NCI-H1436 (cell line): Measurements from ENCODE around the gene TRABD2A.
"Not testable (repeated sequence)": the region's sequence is repeated elsewhere in the genome, so short reads cannot be mapped to it uniquely, and the experiment has no call there.

Source experiments
- DNase-seq: peaks from one replicate; lab custom pipeline; 2025; lab: John Stamatoyannopoulos, UW

Gene TRABD2A, protein sequence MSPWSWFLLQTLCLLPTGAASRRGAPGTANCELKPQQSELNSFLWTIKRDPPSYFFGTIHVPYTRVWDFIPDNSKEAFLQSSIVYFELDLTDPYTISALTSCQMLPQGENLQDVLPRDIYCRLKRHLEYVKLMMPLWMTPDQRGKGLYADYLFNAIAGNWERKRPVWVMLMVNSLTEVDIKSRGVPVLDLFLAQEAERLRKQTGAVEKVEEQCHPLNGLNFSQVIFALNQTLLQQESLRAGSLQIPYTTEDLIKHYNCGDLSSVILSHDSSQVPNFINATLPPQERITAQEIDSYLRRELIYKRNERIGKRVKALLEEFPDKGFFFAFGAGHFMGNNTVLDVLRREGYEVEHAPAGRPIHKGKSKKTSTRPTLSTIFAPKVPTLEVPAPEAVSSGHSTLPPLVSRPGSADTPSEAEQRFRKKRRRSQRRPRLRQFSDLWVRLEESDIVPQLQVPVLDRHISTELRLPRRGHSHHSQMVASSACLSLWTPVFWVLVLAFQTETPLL

DNA sequence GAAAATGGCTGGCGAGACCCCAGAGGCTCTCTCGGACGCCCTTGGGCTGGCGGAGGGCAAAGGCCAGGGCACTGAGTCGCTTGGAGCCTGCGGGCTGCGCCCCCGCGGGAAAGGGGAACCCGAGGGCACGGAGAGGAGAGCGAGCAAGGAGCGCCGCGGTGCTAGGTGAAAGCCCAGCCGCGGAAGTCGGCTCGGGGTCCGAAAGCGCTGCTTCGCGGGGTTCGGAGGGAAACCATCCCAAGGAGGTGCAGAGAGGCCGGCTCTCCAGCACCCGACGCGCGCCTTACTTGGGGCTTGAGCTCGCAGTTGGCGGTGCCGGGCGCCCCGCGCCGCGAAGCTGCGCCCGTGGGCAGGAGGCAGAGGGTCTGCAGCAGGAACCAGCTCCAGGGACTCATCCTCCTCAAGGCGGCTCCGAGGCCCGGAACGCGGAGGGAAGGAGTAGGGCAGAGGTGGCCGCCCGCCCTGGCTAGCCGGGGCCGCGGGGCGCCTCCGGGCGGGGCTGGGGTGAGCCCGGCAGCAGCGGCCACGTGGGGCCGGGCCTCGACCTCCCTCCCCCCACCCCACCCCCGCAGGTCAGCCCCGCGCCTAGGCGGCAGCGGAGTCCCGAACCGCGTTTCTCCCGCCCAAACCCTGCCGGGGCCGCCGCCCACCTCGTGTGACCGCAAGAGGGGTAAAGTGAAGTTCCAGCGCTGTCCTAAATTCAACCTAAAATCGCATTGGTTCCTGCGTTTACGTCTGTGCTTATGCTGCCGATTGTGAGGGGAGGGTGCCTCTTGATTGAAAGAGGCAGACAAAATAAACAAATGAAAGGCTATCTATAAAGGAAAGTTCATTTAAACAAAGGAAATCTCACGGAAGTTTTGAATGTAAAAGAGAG is at the start of gene TRABD2A:
Gene TRABD2A (minus strand): TSS at position 440 of the 877 bp plus-strand sequence. CDS start 45 bp downstream, at position 395.
- DNase-seq, result no peak

DNA sequence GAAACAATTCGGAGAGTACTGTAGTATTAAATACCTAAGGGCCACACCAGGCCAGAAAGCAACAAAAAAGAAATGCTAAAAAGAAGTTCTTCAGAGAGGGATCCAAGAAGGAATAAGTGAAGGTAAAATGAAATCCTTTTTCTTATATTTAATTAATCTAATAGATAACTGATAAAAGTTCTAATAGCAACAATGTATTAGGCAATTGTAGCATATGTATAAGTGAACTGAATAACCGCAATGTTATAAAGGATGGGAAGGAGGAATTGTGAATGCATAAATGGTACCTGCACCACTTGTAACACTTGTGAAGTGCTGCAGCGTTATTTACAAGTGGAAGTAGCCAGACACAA is 46.4 kb upstream of the TRABD2A start:
- DNase-seq, result no peak

DNA sequence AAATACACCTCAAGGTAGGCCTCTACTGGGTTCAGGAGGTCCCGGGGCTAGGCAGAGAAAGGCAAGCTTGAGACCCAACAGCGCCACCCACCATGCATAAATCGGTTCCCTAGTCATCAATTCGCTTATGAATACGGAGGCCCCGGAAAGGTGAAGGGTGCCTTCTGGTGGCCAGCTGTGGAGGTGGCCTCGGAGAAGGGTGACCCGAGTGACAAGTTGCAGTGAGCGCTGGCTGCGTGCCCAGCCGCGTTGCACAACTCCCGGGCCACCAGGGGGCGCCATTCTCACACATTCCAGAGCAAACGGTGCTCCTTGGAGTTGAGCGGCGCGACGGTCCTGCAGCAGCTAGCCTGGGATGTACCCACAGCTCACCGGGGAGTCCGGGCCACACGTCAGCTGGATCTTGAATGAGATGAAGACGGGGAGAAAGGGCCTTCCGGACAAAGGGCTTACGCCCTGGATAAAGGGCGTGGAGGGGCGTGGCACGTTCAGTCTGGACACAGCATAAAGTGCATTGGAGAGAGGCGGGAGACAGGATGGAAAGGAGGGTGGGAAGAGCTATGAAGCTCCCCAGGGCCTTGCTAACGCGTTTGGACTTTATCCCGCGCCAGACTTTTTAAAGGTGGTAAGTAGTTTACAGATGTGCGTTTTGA is 45.0 kb upstream of the TRABD2A start:
- peak; percentile 88 for DNase-seq

DNA sequence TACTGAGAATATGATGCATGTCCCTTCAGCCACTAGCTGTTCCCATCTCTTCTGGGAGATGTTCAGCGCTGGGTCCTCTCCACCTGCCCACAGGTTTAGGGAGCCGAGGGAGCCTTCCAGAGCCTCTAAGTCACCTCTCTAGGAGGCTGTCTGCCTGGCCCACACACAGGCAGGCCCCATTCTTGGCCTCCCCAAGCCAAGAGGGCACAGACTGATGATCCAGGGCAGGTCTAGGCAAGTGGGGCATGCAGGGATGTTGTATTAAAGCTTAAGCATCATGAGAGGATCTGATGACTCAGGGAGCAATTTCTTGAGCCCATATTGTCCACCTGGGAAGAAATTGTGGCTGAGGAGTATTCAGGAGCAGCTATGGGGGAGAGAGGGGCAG is 44.4 kb upstream of the TRABD2A start:
- no peak for DNase-seq

DNA sequence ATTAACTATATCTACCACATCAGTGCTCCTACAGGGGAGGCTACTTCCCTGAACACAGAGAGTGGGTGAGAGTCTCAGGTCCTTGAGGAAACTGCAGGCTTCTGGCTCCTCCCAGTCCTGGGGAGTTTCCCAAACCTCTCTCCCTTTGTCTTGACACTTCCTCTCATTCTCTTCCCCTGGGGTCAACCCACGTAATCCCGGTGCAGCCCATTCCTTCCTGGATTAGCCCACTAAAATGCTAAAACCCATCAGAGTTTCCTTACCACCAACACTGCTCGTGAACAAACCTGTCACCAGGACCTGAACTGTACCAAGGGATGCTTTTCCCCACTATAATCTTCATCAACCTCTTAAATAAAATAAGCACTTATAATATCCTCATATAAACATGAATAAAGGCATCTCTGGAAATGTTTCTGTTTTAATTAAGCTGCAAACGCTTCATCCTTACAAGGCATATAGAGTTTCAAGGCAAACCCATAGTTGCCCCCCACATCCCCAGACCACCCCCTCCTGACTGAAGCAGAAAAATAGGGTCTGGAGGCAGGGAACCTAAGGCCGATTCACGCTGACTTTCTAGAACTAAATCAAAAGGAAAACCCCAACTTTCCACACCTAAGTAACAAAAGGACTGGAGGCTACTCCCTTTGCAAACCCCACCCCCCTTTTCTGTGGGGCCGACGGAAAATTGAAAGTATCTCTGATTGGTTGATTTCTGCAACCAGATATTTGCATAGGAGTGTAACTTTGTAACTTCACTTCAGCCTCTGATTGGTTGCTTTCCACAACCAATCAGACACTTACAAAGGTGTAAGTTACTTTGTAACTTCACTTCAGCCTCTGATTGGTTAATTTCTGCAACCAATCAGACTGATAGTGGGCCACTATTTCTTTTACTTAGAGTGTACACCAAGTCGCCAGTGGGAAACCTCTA is 43.6 kb upstream of the TRABD2A start:
- DNase-seq, result no peak

DNA sequence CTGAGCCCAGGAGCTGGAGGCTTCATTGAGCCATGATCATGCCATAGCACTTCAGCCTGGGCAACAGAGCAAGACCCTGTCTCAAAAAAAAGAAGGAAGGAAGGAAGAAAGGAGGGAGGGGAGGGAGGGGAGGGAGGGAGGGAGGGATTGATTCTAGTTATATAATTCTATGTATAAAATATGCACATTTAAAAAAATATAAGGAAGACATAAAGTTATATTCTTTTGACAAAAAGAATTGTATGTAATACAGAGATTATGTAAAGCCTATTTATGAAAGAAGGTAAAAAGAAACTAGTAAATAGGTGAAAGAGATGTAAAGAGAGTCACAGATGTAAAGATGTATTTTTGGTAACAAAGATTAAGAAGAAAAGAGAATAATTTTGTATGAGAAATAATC is 42.1 kb upstream of the TRABD2A start:
- DNase-seq, result no peak

DNA sequence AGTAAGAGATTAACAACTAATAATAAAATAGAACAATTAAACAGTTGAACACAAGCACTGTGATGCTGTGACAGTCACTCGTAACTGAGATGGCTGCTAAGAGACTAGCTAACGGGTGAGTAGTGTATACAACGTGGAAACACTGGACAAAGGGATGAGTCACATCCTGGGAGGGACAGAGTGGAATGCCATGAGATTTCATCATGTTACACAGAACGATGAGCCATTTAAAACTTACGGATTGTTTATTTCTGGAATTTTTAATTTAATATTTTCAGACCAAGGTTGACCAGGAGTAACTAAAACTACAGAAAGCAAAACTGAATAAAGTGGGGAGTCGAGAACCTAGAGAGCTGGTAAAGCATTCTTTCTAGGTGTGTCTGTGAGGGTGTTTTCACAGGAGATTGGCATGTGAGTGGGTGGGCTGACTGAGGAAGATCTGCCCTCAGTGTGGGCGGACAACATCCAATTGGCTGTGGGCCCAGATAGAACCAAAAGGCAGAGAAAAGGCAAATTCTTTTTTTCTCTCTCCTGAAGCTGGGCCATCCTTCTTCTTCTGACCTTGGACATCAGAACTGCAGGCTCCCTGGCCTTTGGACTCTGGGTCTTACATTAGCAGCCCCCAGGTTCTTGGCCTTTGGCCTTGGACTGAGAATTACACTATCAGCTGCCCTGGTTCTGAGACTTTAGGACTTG is 39.1 kb upstream of the TRABD2A start:
- DNase-seq, result no peak

DNA sequence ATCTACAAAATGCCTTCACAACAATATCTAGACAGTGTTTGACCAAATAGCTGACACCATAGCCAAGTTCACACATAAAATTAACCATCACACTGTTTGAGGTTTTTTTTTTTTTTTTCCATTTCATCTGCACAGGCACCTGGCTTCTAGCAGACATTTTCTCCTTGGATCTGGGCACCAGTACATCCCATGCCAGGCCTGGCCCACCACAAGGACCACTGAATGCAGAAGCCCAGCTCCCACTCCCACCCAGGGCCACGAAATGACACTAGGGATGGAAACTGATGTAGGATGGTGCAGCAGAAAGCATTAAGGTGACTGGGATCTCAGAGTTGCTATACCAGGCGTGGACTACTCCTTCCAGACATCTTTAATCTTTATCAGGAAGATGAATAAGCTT is 37.5 kb upstream of the TRABD2A start:
- no peak for DNase-seq

DNA sequence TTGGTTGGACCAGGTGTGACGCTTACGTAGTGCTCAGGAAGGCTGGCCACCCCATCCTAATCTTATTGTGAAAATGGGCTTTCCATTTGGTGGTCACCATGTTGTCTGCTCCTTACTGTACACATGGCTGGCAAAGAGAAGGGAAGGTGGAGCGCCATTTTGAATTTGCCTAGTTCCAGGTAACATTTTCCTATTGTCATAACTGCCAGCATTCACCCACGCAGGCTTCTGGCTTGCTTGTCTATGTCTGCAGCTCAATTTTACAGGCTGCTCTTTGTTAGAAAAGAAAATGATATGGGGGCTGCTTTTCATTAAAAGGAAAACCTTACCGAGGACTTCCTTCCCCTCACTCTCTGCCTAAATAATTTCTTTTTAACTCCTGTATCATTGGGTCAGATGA is 36.9 kb upstream of the TRABD2A start:
- not testable (repeated sequence) for DNase-seq

DNA sequence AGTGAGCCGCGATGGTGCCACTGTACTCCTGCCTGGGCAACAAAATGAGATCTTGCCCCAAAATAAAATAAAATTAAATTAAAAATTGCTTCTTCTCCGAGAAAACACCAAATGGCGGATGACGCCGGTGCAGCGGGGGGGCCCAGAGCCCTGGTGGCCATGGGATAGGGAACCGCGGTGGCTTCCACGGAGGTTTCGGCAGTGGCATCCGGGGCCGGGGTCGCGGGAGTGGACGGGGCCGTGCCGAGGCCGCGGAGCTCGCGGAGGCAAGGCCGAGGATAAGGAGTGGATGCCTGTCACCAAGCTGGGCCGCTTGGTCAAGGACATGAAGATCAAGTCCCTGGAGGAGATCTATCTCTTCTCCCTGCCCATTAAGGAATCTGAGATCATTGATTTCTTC is 34.8 kb upstream of the TRABD2A start:
- not testable (repeated sequence) for DNase-seq

DNA sequence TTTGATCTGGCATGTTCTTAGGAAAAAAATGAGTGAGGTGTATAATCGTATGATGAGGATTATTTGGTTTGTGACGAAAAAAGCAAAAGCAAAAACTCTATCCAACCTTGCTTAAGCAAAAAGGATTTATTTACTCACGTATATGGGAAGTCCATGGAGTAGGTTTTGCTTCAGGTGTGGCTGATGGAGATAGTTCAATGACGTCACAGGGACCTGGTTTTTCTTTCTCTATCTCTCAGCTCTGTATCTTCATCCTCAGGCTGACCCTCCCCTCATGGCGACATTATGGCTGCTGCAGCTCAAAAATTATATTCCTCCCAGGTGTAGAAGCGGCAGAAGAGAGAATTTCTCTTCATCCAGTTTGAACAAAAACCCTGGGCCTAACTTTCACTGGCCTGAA is 33.5 kb upstream of the TRABD2A start:
- no peak for DNase-seq

DNA sequence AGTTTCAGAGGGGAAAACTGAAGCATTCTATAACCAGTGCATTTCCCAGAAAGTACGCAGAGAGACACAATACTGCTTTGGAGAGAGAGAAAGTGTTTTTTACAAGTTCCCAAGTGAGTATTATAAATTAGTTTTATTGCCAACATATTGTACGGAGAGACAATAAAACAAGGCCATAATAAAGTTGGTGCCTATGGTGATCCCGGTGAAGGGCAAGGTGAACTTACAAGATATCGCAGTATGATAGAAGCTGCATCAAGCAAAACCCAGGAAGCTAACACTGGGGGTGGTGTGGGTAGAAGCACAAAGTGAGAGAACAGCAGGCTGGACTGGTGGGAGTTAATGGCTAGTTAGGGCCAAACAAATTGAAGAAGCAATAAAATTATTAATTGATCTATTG is 32.1 kb upstream of the TRABD2A start:
- DNase-seq, result no peak

DNA sequence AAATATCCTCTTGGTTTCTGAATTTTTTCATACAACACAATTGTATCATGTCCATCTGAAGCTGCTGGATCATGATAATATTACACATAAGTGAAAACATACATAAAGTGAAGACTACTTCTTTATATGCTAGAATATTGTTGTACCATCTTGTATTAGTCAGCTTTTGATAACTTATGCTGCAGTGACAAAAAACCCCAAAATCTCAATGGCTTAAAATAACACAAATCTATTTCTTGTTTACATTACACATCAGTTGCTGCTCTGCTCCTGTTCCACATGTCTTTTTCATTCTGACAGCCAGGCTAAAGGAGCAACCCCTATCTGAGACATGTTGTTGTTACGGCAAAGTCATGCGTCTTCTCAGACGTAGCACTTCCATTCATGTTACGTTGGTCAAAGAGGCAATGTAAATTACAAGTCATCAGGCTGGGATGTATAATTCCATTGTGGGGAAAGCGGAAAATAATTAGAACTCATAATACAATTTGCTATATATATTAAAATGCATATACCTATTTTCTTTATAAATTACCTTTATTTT is 30.3 kb upstream of the TRABD2A start:
- DNase-seq, result no peak

DNA sequence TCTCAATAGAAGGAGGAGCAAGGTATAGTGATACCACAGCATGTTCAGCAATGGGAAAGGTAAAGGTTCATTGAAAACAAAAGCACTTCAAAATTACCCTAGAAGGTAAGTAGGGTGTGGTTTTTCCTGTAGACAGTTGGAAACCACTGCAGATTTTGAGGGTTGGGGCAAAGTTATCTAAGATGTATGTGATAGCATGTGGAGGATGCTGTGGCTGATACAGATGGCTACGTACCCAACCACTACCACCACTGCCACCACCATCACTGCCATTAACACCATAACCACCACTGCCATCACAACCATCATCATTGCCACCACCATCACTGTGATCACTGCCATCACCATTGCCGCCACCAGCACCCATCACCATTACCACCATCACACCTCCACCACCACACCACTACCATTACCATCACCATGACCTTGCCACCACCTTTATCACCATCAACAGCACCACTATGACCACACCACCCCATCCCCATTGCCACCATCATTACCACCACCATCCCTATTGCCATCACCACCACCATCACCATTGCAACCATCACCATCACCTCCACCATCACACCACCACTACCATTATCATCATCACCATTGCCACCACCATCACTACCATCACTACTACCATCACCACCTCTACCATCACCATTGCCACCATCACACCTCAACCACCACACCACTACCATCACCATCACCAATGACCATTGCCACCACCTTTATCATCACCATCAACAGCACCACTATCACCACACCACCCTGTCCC is 28.2 kb upstream of the TRABD2A start:
- DNase-seq, result no peak

DNA sequence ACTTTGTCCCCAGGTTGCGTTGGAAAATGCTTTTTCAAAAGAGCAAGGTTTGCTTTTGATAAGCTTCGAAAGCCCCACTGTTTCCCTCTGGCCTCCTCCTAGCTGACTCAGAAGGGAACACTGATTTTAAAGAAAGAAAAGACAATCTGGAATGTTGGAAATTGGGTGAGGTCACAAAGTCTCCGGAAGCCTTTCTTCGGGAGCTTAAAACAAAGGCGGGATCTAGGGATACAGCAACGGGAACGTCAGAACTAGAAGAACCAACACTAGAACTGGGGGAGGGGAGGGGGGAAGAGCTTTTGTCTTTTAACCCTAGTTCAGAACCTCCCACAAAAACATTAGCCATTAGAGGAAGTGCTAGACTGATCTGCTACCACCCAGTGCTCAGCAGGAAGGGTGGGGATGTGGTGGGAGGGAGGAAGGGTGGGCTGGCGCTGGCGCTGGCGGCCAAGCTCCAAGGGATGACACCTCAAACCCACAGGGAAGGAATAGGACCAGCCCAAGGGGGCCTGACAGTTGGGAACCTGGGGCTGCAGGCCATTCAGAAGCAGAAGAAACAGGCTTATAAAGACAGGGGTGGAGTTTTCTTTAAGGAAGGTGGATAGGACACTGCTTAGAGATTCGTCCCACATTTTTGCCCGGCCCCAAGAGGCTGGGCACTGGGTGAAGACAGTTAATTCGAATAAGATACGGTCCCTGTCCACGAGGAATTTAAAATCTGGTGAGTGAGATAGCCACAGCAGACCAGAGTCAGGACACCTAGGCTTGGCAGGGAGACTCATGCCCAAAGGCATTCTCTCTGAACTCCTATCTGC is 26.2 kb upstream of the TRABD2A start:
- DNase-seq, result no peak

DNA sequence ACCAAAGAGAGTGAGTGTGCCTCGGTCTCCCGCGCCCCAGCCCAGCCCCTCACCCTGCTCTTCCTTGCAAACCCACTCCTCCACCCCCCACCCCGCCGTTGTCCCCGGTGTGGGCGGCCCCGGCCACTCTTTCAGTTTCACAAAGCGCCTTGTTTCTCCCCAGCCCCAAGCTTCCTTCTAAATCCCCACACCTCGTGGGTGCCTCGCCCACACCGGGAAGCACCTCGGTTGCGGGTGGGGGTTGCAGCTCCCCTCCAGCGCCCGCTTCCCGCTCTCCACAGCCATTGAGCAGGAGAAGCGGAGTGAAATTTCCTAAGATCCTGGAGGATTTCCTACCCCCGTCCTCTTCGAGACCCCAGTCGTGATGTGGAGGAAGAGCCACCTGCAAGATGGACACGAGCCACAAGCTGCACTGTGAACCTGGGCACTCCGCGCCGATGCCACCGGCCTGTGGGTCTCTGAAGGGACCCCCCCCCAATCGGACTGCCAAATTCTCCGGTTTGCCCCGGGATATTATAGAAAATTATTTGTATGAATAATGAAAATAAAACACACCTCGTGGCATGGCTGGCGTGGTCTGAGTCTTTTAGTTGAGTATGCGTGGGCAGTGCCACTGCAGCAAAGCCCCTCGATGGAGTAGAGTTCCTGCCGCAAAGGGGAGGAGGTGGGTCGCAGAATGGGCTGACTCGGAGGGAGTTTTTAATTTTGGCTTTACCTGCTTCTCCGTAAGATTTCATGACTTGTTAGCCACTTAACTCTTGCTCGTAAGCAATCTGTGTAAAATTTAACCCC is 25.4 kb upstream of the TRABD2A start:
- no peak for DNase-seq

DNA sequence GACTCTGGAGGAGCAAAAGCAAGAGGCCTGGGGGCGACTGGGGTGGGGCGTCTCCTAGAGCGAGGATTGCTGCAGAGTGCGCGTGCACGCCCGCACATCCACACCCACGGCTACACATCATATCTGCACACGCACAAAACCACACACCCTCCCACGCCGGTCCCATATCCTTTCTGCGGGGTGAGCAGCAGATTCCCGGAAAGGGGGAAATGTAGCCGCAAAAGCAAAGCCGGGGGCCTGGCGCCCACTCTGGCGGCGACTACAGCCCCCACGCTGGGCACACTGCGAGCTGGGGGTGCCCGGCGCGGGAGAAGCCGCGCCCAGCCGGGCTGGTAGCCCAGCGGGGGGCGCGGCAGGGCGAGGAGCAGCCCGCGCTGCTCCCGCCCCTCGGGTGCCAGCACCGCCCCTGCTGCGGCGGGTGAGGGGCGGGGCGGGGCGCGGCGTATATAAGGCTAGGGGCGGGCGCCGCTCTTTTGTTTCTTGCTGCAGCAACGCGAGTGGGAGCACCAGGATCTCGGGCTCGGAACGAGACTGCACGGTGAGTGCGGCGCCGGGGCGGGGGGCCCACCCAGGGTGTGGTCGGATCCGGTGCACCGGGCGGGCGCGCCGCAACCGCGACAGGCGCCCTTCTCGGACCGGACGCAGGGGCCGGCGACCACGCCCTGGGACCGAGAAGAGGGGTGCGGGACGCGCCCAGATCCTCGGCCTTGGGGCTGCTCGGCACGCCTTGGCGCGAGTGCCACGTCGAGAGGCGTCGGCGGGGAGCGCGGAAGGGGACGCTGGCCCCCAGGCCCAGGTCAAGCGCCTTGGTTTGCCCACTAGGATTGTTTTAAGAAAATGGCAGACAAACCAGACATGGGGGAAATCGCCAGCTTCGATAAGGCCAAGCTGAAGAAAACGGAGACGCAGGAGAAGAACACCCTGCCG is 24.6 kb upstream of the TRABD2A start, which contains the start of gene TMSB10:
Gene TMSB10 (plus strand): TSS at position 476 of the 927 bp plus-strand sequence.
- peak; percentile 70 for DNase-seq
